ENCODE results near the gene PHF19. TPM values are rescaled to one million over a fixed set of nuclear protein-coding genes. Genes with fewer than 3 reads are reported as not detected.

PHF19 gene
- 27.2 TPM for total RNA-seq (2013)
- polyA plus RNA-seq, result 10 to 100 TPM; 12.6 to 61.0 (median 12.7) TPM
- 20.4 and 29.8 TPM in 2 replicates for polyA minus RNA-seq
- 21.7 to 99.1 (median 26.2) reads per million in 11 experiments for total RNA-seq

DNA sequence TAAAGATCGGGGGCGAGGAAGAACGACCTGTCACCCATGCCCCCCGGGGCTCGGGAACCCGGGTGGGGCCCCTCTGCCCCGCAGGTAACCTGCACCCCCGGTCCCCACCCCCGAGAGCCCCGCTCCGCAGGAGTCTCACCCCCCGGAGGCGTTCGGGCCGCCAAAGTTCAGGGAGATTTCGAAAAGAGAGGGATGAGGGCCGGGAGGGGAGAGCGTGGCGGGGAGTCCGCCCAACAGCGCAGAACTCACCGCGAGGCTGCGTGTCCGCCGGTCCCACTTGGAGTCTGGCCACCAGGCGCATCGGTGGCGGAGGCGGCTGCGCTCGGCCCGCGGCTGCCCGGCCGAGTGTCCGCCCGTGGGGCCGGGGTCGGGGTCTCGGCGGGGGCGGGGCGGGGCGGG, at the start of gene PHF19:
TSS of gene PHF19 (minus strand) at position 347 of the 399 bp plus-strand sequence. CDS start 2,447 bp downstream, outside the sequence.
- Mint-ChIP-seq H3K4me3 (peak within 1 kb of the TSS; percentile 98 to 99), H3K4me1 (peaks cover 46% of the 10 kb centered on the region), H3K36me3 (peaks cover 29 to 31% of the 10 kb centered on the region in 2 donors), H3K9me3 (peaks cover 0 to 2% (median 0%) of the 10 kb centered on the region in 7 donors), H3K27me3 (ENCODE audit: low read depth in 3 of 3) (peaks cover 1 to 4% (median 1%) of the 10 kb centered on the region in 3 donors), H3K27ac (peak within 1 kb of the TSS; percentile 85 to 98 (median 95))
- H3K9me3 ChIP-seq (replicated peaks in 1 of 2; ENCODE audit: control insufficient read depth in 1 of 2, insufficient read depth in 1 of 2, low read length in 2 of 2), result no peaks in the 10 kb centered on the region
- H3K4me1 ChIP-seq (ENCODE audit: control insufficient read depth in 1 of 2, insufficient read depth in 2 of 2, low read length in 2 of 2), result peaks cover 29 to 31% of the 10 kb centered on the region in 2 donors
- H3K27ac ChIP-seq (ENCODE audit: low read depth in 1 of 2, low read length in 2 of 2), result peak within 1 kb of the TSS; percentile 88 to 91
- peaks cover 16 to 30% of the 10 kb centered on the region in 2 donors for H3K36me3 ChIP-seq (replicated peaks in 1 of 2; ENCODE audit: control insufficient read depth in 1 of 2, insufficient read depth in 2 of 2, low read length in 2 of 2)
- DNase-seq, result peak in 2 of 3 donors; percentile 32 to 50
- H3K27me3 ChIP-seq (ENCODE audit: control insufficient read depth in 2 of 2, insufficient read depth in 2 of 2, low read length in 2 of 2), result no peaks in the 10 kb centered on the region
- H3K9ac ChIP-seq (ENCODE audit: insufficient read depth, low read length, poor library complexity, severe bottlenecking), result peak within 1 kb of the TSS; percentile 78
- intact Hi-C loops (cut with micrococcal nuclease), result loop anchor here (2.0 to 5.0 kb wide), 2 partner anchors 50 to 58 kb away; partner anchors contain the start of gene TRAF1 (in 1 of the 2)
- H3K4me3 ChIP-seq (replicated peaks in 1 of 3; ENCODE audit: low read depth in 2 of 3, low read length in 3 of 3), result peak within 1 kb of the TSS; percentile 66 to 97 (median 85)
- peak within 1 kb of the TSS; percentile 83 for H3K4me2 ChIP-seq (replicated peaks; ENCODE audit: extremely low read depth, low read length, poor library complexity, severe bottlenecking)
- H2AFZ ChIP-seq (ENCODE audit: insufficient read depth, low read depth, low read length, poor library complexity, severe bottlenecking), result peak within 1 kb of the TSS; percentile 85
- H4K20me1 ChIP-seq (ENCODE audit: insufficient read depth, low read length), result no peaks in the 10 kb centered on the region
- TF ChIP-seq, protein P1, sequence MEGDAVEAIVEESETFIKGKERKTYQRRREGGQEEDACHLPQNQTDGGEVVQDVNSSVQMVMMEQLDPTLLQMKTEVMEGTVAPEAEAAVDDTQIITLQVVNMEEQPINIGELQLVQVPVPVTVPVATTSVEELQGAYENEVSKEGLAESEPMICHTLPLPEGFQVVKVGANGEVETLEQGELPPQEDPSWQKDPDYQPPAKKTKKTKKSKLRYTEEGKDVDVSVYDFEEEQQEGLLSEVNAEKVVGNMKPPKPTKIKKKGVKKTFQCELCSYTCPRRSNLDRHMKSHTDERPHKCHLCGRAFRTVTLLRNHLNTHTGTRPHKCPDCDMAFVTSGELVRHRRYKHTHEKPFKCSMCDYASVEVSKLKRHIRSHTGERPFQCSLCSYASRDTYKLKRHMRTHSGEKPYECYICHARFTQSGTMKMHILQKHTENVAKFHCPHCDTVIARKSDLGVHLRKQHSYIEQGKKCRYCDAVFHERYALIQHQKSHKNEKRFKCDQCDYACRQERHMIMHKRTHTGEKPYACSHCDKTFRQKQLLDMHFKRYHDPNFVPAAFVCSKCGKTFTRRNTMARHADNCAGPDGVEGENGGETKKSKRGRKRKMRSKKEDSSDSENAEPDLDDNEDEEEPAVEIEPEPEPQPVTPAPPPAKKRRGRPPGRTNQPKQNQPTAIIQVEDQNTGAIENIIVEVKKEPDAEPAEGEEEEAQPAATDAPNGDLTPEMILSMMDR (IDR thresholded peaks at IDR 0.05), result no peak
- WGBS (ENCODE audit: insufficient coverage), result 0% methylated on average over 20 of the region's 45 CpGs
- peaks cover 51% of the 10 kb centered on the region for H3K79me2 ChIP-seq (ENCODE audit: insufficient read depth, low read length)

DNA sequence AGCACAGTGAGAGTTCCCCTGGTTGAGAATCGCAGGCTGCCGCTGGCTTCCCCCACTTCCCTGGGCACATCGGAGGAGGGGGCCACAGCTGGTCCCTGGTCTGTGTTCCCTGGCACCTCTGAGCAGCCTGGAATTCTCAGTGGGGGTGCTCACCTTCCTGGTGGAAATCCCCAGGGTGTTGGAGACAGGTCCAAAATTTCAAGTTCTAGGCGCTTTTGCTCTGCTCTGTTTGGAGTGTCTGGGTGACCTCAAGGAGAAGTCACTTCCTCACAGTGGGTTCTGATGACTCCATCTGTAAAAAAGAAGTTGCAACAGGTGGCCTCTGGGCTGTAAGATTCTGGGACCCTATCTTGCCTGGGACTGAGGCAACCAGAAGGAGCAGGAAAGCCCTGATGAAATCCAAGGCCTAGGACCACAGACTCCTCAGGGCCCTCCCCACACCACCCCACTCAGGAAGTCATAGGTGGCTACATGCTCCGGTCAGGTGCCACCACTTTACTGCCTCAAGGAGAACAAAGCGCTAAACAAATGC, 49.5 kb upstream of the PHF19 start, which contains the start of gene TRAF1:
TSS of gene TRAF1 (minus strand) at position 400 of the 532 bp plus-strand sequence. CDS start 721 bp downstream, outside the sequence.
- Histone ChIP-seq H3K4me1 (ENCODE audit: control insufficient read depth in 1 of 2, insufficient read depth in 2 of 2, low read length in 2 of 2) (peaks cover 54 to 63% of the 10 kb centered on the region in 2 donors), H3K27me3 (ENCODE audit: control insufficient read depth in 2 of 2, insufficient read depth in 2 of 2, low read length in 2 of 2) (no peaks in the 10 kb centered on the region), H3K4me3 (replicated peaks in 1 of 3; ENCODE audit: low read depth in 2 of 3, low read length in 3 of 3) (peak within 1 kb of the TSS in 1 of 3 experiments; percentile 85), H2AFZ (ENCODE audit: insufficient read depth, low read depth, low read length, poor library complexity, severe bottlenecking) (no peak within 1 kb of the TSS), H3K9ac (ENCODE audit: insufficient read depth, low read length, poor library complexity, severe bottlenecking) (peak within 1 kb of the TSS; percentile 64), H3K79me2 (ENCODE audit: insufficient read depth, low read length) (peaks cover 5% of the 10 kb centered on the region), H3K36me3 (replicated peaks in 1 of 2; ENCODE audit: control insufficient read depth in 1 of 2, insufficient read depth in 2 of 2, low read length in 2 of 2) (no peaks in the 10 kb centered on the region), H3K4me2 (replicated peaks; ENCODE audit: extremely low read depth, low read length, poor library complexity, severe bottlenecking) (peak within 1 kb of the TSS; percentile 32), H3K27ac (ENCODE audit: low read depth in 1 of 2, low read length in 2 of 2) (peak within 1 kb of the TSS; percentile 87 to 97), H4K20me1 (ENCODE audit: insufficient read depth, low read length) (no peaks in the 10 kb centered on the region), H3K9me3 (replicated peaks in 1 of 2; ENCODE audit: control insufficient read depth in 1 of 2, insufficient read depth in 1 of 2, low read length in 2 of 2) (no peaks in the 10 kb centered on the region)
- intact Hi-C loops (cut with micrococcal nuclease), result loop anchor here (5.0 kb wide), 2 partner anchors 49 to 196 kb away; partner anchors contain the start of gene PHF19 (in 1 of the 2)
- Mint-ChIP-seq H3K9me3 (no peaks in the 10 kb centered on the region), H3K36me3 (peaks cover 12 to 14% of the 10 kb centered on the region in 2 donors), H3K27ac (peak within 1 kb of the TSS; percentile 89 to 96 (median 94)), H3K27me3 (ENCODE audit: low read depth in 3 of 3) (peaks cover 0 to 2% (median 0%) of the 10 kb centered on the region in 3 donors), H3K4me1 (peaks cover 53% of the 10 kb centered on the region), H3K4me3 (peak within 1 kb of the TSS; percentile 57 to 95)
- TF ChIP-seq, protein P1 (IDR thresholded peaks at IDR 0.05), result no peak
- peak; percentile 76 to 93 (median 81) for DNase-seq
- WGBS (ENCODE audit: insufficient coverage), result 31% methylated on average over 5 of the region's 6 CpGs
